T-helper 1 cell treated with Interleukin-12 subunit alpha and Interleukin-12 subunit beta and Interleukin-4 antibody, amounts not matched to agents 30 ng/mL and 1 ng/mL, for 36 hours (primary cell): ENCODE results near the gene CAMK2B. TPM values are rescaled to one million over a fixed set of nuclear protein-coding genes. Genes with fewer than 3 reads are reported as not detected.

Experiments
- intact Hi-C: fragments of 100-400 bp; cut with micrococcal nuclease; formaldehyde crosslinking; loops from one replicate; pipeline ENCODE4 v1.15.1; 2024
- total RNA-seq: library from RNA; stranded (reverse); gene quantifications from 2 replicates; pipeline ENCODE4 v1.2.3, GENCODE V29; 2022

Gene CAMK2B
- total RNA-seq, 1 donor from 2014 or later = not detected

- intact Hi-C loops = no loop called here
Observed at GRCh38 chr7:44310221-44310848, 15.1 kb downstream of the CAMK2B start.

GRCh38 chr7:44309271-44310091, 15.9 kb downstream of the CAMK2B start:
- intact Hi-C loops = loop anchor here (5.0 kb wide), 1 partner anchor 67 kb away; no protein-coding TSS in a partner anchor

GRCh38 chr7:44308596-44309270, 16.7 kb downstream of the CAMK2B start:
- intact Hi-C loops = loop anchor here (5.0 kb wide), 1 partner anchor 66 kb away; no protein-coding TSS in a partner anchor

- intact Hi-C loops = loop anchor here (5.0 kb wide), 1 partner anchor 66 kb away; no protein-coding TSS in a partner anchor
Observed at GRCh38 chr7:44307905-44308595, 17.3 kb downstream of the CAMK2B start.

GRCh38 chr7:44307301-44307900, 18.0 kb downstream of the CAMK2B start:
- intact Hi-C loops = loop anchor here (5.0 kb wide), 1 partner anchor 65 kb away; no protein-coding TSS in a partner anchor

- intact Hi-C loops = loop anchor here (5.0 kb wide), 1 partner anchor 64 kb away; no protein-coding TSS in a partner anchor
Observed at GRCh38 chr7:44306606-44307005, 18.8 kb downstream of the CAMK2B start.

GRCh38 chr7:44305564-44306507, 19.6 kb downstream of the CAMK2B start:
- intact Hi-C loops = loop anchor here (5.0 kb wide), 1 partner anchor 64 kb away; no protein-coding TSS in a partner anchor

- intact Hi-C loops = no loop called here
Observed at GRCh38 chr7:44294325-44295069, 30.9 kb downstream of the CAMK2B start.

GRCh38 chr7:44293561-44294324, 31.7 kb downstream of the CAMK2B start:
- intact Hi-C loops = no loop called here

GRCh38 chr7:44292876-44293560, 32.4 kb downstream of the CAMK2B start:
- intact Hi-C loops = no loop called here

GRCh38 chr7:44292420-44292817, 33.0 kb downstream of the CAMK2B start:
- intact Hi-C loops = no loop called here

GRCh38 chr7:44291733-44292419, 33.5 kb downstream of the CAMK2B start:
- intact Hi-C loops = no loop called here

- intact Hi-C loops = no loop called here
Observed at GRCh38 chr7:44291066-44291732, 34.2 kb downstream of the CAMK2B start.

GRCh38 chr7:44290252-44290620, 35.2 kb downstream of the CAMK2B start:
- intact Hi-C loops = no loop called here

- intact Hi-C loops = no loop called here
Observed at GRCh38 chr7:44289341-44290251, 35.8 kb downstream of the CAMK2B start.
